Loucy (cell line): ENCODE data around the gene FRAS1.

Source experiments
- H2AFZ ChIP-seq: fragments of 200-600 bp; sonication (generic); 2 replicates; pipeline ENCODE4 v1.6.0; 2016; ENCODE audit warnings: antibody characterized with exemption, mild to moderate bottlenecking, low read length, moderate library complexity
- H3F3A ChIP-seq: fragments of 200-600 bp; 2 replicates; pipeline ENCODE4 v1.6.0; 2016; ENCODE audit warnings: antibody characterized with exemption, low read depth, mild to moderate bottlenecking
- H3K27me3 ChIP-seq: fragments of 200-600 bp; sonication (generic); 2 replicates; pipeline ENCODE4 v1.6.1; 2014; ENCODE audit warnings: low read length, mild to moderate bottlenecking; ENCODE audit not compliant: insufficient read depth, poor library complexity, severe bottlenecking
- H3K36me3 ChIP-seq: fragments of 200-600 bp; sonication (generic); 2 replicates; pipeline ENCODE4 v1.6.1; 2016; ENCODE audit warnings: low read length; ENCODE audit not compliant: insufficient read depth
- H3K4me1 ChIP-seq: fragments of 200-600 bp; sonication (generic); 2 replicates; pipeline ENCODE4 v1.5.1; 2014; ENCODE audit warnings: low read length, mild to moderate bottlenecking; ENCODE audit not compliant: insufficient read depth, poor library complexity, severe bottlenecking
- H3K4me2 ChIP-seq: fragments of 200-600 bp; sonication (generic); 2 replicates; pipeline ENCODE4 v1.6.0; 2014; ENCODE audit warnings: antibody characterized with exemption, low read length, low read depth, mild to moderate bottlenecking; ENCODE audit not compliant: poor library complexity, severe bottlenecking
- H3K4me3 ChIP-seq: fragments of 200-600 bp; sonication (generic); 2 replicates; pipeline ENCODE4 v1.5.1; 2014; ENCODE audit warnings: low read length, mild to moderate bottlenecking, mixed read lengths; ENCODE audit not compliant: poor library complexity, severe bottlenecking
- H3K79me2 ChIP-seq: fragments of 200-600 bp; sonication (generic); 2 replicates; pipeline ENCODE4 v1.6.1; 2014; ENCODE audit warnings: low read length; ENCODE audit not compliant: insufficient read depth
- H3K9ac ChIP-seq: fragments of 200-600 bp; sonication (generic); 2 replicates; pipeline ENCODE4 v1.6.0; 2014; ENCODE audit warnings: mild to moderate bottlenecking, low read depth, low read length, moderate library complexity; ENCODE audit not compliant: poor library complexity, severe bottlenecking
- H3K9me2 ChIP-seq: fragments of 200-600 bp; sonication (generic); replicated peaks from 2 replicates; pipeline ENCODE4 v1.6.1; 2016; ENCODE audit warnings: low read depth, low read length, mixed read lengths
- H3K9me3 ChIP-seq: fragments of 200-600 bp; sonication (generic); 2 replicates; pipeline ENCODE4 v1.6.1; 2014; ENCODE audit warnings: mild to moderate bottlenecking, antibody characterized with exemption, low read length, low read depth; ENCODE audit not compliant: insufficient read depth
- H4K20me1 ChIP-seq: fragments of 200-600 bp; sonication (generic); 2 replicates; pipeline ENCODE4 v1.6.0; 2014; ENCODE audit warnings: antibody characterized with exemption, low read length, mild to moderate bottlenecking; ENCODE audit not compliant: insufficient read depth, poor library complexity, severe bottlenecking
- EZH2phosphoT487 ChIP-seq: fragments of 200-600 bp; IDR thresholded peaks from 2 replicates; pipeline ENCODE4 v1.6.1; 2018; ENCODE audit warnings: antibody characterized with exemption, mild to moderate bottlenecking, moderate library complexity, borderline replicate concordance
- TF ChIP-seq, protein P1 (sequence below): fragments of 200-600 bp; sonication (generic); conservative IDR thresholded peaks from 2 replicates; pipeline ENCODE4 v1.5.1; 2014; ENCODE audit warnings: mild to moderate bottlenecking, antibody characterized with exemption, low read length

FRAS1 gene

DNA sequence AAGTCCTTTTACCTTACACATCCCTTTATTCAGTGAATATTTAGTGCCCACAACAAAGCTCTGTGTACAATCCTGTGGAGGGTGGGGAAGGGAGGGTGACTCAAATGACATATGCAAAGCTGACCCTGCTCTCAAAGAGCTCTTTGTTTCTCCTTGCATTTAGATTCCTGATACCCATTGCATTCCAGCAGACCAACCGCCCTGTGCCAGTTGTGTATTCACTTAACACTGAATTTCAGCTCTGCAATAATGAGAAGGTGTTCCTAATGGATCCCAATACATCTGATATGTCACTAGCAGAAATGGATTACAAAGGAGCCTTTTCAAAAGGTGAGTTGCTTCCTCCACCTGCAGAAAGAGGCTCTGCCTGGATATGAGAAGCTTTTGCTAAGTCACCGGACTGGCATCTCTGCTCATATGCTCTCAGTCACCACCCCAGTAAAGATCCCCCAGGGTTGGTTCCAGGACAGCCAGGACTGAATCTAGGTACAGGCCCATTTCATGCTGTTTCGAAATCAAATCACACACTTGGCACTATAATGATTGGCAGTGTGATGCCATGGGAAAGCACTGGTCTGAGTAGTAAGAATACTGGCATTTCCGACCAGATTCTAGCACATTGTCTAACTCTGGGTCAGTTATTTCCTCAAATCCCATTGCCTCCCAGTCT is 477.3 kb downstream of the FRAS1 start:
- Histone ChIP-seq H3F3A (no peaks in the 10 kb centered on the region), H4K20me1 (no peaks in the 10 kb centered on the region), H3K4me2 (no peak overlapping the region), H3K79me2 (no peaks in the 10 kb centered on the region), H3K9ac (no peak overlapping the region), H3K9me3 (no peaks in the 10 kb centered on the region), H3K36me3 (no peaks in the 10 kb centered on the region), H3K9me2 (no peaks in the 10 kb centered on the region), H3K4me3 (no peak overlapping the region), H2AFZ (no peak overlapping the region), H3K27me3 (no peaks in the 10 kb centered on the region), H3K4me1 (peaks cover 7% of the 10 kb centered on the region)
- TF ChIP-seq, protein P1, sequence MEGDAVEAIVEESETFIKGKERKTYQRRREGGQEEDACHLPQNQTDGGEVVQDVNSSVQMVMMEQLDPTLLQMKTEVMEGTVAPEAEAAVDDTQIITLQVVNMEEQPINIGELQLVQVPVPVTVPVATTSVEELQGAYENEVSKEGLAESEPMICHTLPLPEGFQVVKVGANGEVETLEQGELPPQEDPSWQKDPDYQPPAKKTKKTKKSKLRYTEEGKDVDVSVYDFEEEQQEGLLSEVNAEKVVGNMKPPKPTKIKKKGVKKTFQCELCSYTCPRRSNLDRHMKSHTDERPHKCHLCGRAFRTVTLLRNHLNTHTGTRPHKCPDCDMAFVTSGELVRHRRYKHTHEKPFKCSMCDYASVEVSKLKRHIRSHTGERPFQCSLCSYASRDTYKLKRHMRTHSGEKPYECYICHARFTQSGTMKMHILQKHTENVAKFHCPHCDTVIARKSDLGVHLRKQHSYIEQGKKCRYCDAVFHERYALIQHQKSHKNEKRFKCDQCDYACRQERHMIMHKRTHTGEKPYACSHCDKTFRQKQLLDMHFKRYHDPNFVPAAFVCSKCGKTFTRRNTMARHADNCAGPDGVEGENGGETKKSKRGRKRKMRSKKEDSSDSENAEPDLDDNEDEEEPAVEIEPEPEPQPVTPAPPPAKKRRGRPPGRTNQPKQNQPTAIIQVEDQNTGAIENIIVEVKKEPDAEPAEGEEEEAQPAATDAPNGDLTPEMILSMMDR: no peak
- no peak for TF ChIP-seq EZH2phosphoT487

DNA sequence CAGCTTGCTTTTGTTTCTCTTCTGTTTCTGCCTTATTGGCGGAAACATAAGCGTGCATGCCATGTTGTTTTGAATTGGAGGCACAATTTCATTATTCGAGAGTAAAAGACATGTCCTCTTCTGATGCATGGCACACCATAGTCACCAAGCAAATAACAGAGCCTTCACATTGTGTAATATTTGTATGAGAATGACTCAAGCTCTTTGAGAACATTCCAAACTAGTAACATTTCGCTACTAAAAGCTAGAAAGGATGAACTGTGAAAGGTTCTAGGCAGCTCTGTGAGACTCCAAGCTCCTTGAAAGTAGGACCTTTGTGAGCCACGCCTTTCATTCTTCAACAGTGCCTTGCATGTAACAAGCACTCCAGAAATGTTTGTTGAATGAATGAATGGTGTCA is 485.2 kb downstream of the FRAS1 start:
- no peaks in the 10 kb centered on the region for H3K4me1 ChIP-seq
- H3K9ac ChIP-seq: no peak overlapping the region
- no peaks in the 10 kb centered on the region for H3K27me3 ChIP-seq
- H4K20me1 ChIP-seq: no peaks in the 10 kb centered on the region
- H3K36me3 ChIP-seq: no peaks in the 10 kb centered on the region
- no peak for TF ChIP-seq EZH2phosphoT487
- TF ChIP-seq, protein P1: no peak
- H3K79me2 ChIP-seq: no peaks in the 10 kb centered on the region
- no peaks in the 10 kb centered on the region for H3K9me2 ChIP-seq
- no peaks in the 10 kb centered on the region for H3F3A ChIP-seq
- H3K9me3 ChIP-seq: no peaks in the 10 kb centered on the region
- H2AFZ ChIP-seq: no peak overlapping the region
- H3K4me3 ChIP-seq: no peak overlapping the region
- H3K4me2 ChIP-seq: no peak overlapping the region

DNA sequence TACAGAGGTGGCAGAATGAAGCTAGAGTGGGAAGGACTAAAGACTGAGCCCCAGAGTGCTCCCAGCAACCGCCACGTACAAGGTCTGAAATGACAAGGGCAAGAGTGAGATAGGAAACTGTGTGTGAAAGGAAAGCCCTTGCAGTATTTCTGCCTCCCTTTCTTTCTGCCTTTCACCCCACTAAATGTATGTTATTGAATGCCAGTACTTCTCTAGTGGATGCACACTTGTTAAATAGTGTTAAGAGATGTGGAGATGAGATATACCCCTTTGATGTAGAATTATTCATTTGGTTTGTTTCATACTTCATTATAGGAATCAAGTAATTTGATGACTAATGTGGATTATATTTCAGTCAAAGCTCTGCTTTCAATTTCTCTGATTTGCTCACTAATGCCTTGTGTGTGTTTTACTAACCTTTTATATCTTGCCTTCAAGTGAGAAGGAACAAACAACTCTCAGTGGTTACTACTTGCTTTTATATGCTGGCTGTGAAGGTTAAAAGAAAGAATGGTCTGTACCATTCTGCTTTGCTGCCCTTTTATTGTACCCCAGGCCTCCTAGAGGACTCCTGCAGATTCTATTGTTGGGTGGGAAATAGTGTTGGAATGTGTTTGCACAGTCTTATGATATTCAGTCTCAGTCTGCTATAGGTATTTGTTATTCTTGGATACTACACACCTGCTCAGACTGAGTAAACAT is 486.5 kb downstream of the FRAS1 start:
- Histone ChIP-seq H3K9me3 (no peaks in the 10 kb centered on the region), H3K79me2 (no peaks in the 10 kb centered on the region), H3K9me2 (no peaks in the 10 kb centered on the region), H3K4me2 (no peak overlapping the region), H2AFZ (no peak overlapping the region), H3F3A (no peaks in the 10 kb centered on the region), H4K20me1 (no peaks in the 10 kb centered on the region), H3K4me1 (no peaks in the 10 kb centered on the region), H3K4me3 (no peak overlapping the region), H3K9ac (no peak overlapping the region), H3K27me3 (no peaks in the 10 kb centered on the region), H3K36me3 (no peaks in the 10 kb centered on the region)
- TF ChIP-seq, protein P1: no peak
- TF ChIP-seq EZH2phosphoT487: no peak
